NCI-H510A (cell line): Measurements from ENCODE around the gene NOTCH1.

Experiments used
- DNase-seq: peaks from one replicate; lab custom pipeline; 2025; lab: John Stamatoyannopoulos, UW

The NOTCH1 gene

DNA sequence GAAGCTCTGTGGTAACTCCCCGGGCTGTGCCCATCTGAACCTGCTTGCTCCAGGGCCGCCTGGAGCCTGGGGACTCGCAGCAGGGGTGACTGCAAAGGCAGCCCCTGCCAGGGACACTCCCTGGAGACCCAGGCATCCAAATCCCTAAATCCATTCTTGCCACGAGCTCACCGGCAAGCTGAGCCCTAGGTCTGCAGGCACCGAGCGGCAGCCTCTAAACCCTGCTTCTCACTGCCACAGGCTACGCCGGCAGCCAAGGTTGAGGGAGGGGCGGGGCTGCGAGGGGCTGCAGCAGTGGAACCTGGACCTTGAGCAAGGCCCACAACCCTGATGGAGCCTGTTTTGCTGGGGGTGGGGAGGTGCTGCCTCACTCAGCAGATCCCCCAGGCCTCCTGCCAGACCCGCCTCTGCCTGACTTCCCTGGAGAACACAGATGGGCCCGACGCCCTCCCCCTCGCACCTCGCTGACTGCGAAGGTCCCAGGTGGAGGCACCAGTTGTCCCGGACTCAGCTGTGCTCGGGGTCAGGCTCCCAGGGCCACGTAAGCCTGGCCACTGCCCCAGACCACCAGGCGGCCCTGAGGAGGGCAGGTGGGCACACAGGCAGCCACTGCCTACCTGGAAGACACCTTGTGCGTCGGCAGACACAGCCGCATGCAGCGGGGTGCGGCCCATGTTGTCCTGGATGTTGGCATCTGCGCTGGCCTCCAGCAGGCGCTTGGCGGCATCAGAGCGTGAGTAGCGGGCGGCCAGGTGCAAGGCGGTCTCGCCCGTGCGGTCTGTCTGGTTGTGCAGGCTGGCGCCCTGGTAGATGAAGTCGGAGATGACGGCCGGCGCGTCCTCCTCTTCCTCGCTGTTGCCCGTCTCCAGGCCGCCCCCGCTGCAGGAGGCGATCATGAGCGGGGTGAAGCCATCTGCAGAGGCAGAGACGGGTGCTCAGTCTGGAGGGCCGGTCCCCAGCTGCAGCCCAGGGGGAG, 45.6 kb downstream of the NOTCH1 start:
- peak; percentile 38 for DNase-seq

DNA sequence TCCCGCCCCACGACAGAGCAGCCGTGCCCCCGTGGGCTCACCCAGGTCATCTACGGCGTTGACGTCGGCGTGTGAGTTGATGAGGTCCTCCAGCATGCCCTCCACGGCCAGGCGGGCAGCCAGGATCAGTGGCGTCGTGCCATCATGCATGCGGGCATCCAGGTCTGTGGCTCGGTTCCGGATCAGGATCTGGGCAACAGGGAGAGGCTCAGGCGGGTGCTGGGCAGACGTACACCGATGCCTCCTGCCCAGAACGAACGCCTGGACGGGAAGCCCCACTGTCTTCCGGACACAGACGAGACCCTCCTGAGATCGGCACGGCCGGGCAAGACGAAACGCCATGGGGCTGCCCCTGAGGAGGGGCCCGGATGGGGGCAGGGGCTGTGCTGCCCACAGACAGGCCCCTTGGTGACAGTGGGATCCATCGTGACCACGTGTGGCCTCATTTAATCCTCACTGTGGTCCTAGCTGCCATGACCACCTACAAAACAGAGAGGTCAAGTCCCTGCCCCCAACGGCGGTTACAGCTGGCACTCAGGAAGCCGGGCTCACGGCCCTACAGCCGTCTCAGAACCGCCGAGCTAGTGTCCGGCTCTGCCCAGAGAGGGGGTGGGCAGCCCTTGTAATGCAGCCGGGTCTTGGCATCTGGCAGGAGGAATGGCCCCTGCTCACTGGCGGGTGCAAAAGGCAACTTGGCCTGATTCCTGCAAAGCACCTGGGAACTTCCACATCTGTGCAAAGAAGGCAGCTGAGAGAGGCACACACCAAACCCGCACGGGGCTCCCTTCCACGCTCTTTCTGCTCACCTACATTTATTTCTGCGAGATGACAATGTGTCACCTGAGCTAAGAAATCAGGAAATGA, 46.5 kb downstream of the NOTCH1 start:
- DNase-seq = no peak

- no peak for DNase-seq
These were observed 47.7 kb downstream of the NOTCH1 start for GRCh38 chr9:136497916-136498695.

DNA sequence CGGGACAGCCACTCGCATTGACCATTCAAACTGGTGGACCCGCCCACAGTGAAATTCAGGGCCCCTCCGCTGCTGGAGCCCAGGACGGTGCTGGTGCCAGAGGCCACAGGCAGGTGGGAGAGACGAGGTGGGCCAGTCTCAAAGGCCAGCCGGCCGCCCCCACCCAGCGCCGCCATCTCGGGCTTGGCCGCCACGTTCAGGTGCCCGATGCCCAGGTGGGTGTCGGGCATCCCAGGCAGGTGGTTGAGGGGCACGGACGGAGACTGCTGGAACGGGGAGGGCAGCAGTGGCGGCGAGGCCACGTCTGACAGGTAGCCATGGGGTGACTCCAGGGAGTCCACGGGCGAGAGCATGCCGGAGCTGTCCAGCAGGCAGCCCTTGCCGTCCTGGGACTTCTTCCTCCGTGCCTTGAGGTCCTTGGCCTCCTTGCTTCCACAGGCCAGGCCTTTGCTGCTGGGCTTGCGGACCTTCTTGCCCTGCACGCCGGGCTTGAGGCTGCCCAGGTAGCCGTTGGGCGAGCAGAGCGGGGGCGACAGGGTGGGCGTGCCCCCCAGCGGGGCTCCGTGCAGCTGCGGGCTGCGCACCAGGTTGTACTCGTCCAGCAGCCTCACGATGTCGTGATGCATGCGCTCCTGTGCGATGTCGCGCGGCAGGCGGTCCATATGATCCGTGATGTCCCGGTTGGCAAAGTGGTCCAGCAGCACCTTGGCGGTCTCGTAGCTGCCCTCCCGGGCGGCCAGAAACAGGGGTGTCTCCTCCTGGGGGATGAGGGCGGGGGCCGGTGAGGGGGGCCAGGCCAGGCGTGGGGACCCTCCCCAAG, 48.8 kb downstream of the NOTCH1 start:
- no peak for DNase-seq

DNA sequence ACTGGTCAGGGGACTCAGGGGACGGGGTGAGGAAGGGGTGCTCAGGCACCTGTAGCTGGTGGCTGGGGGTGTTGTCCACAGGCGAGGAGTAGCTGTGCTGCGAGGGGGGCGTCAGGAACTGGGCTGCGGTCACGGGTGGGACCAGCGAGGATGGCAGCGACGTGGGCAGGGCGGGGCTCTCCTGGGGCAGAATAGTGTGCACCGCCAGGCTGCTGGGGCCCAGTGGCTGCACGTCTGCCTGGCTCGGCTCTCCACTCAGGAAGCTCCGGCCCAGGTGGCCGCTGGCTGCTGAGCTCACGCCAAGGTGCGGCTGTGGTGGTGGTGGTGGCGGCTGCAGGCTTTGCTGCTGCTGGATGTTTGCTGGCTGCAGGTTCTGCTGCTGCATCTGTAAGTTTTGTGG, 49.7 kb downstream of the NOTCH1 start:
- no peak for DNase-seq

- no peak for DNase-seq
These were observed 50.5 kb downstream of the NOTCH1 start for GRCh38 chr9:136495238-136495800.

DNA sequence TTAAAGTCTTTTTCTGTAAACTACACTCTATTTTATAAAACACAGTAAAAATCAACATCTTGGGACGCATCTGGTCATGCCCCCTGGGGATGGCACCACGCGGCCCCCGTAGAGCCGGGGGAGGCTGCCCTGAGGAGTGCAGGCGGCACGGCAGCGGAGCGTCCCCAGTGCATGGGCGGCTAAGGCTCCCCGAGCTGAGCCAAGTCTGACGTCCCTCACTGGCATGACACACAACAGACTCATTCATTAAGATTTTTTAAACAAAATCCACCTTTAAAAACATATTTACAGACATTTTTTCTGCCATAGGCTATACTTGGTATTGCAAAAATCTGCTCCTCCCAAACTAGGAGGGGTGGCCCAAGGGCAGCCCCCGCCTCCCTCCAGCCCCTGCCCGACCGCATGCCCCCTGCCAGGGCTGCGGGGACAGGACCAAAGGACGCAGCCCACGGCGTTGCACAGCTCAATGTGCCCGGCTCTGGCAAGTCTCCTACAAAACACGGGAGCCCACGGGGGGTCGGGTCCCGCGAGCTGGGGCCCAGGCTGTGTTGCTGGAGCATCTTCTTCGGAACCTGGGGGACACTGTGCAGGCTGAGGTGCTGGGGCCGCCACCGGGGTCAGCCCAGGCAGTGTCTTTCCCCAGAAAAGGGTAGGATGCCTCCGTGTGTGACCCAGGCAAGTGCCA, 51.2 kb downstream of the NOTCH1 start:
- no peak for DNase-seq

- DNase-seq = no peak
These were observed 51.8 kb downstream of the NOTCH1 start for GRCh38 chr9:136494012-136494411.

DNA sequence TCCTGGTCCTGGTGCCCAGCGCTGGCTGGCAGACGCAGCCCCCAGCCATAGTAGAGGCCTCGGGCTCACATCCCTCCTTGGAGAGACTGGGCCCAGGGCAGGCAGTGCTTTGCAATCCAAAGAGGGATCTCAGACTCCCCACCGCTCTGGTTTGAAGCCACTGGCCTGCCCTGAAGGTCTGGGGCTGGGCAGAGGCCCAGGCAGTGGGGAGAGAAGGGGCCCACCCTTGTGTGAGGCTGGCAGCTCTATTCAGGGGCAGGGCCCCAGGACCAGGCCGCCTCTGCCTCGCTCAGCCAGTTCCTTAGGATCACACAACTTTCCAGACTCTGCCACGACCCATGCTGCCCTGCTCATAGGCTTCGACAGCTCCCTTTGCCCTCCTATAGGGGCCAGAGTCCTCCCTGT, 52.3 kb downstream of the NOTCH1 start:
- no peak for DNase-seq

GRCh38 chr9:136492978-136493522, 52.8 kb downstream of the NOTCH1 start:
- DNase-seq = no peak

GRCh38 chr9:136489731-136490130, 56.1 kb downstream of the NOTCH1 start:
- DNase-seq = no peak

- no peak for DNase-seq
These were observed 57.3 kb downstream of the NOTCH1 start for GRCh38 chr9:136488247-136489214.

DNA sequence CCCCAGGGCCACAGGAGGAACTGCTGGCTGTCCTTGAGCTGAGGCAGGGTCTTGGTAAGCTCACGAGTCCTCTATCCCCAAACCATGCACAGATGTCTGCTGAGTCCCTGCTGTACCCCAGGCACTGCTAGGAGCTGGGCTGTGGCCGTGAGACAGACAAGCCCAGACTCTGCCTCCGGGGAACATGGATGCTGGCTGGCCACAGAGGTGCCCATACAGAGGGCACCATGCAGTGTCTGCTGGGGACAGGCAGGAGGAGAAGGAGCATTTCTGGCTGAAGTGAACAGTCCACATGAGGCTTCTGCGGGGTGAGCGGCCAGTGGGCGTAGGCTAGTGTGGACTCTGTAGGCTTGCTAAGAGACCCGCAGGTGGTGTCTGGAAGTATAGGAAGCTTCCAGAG, 58.2 kb downstream of the NOTCH1 start:
- no peak for DNase-seq

DNA sequence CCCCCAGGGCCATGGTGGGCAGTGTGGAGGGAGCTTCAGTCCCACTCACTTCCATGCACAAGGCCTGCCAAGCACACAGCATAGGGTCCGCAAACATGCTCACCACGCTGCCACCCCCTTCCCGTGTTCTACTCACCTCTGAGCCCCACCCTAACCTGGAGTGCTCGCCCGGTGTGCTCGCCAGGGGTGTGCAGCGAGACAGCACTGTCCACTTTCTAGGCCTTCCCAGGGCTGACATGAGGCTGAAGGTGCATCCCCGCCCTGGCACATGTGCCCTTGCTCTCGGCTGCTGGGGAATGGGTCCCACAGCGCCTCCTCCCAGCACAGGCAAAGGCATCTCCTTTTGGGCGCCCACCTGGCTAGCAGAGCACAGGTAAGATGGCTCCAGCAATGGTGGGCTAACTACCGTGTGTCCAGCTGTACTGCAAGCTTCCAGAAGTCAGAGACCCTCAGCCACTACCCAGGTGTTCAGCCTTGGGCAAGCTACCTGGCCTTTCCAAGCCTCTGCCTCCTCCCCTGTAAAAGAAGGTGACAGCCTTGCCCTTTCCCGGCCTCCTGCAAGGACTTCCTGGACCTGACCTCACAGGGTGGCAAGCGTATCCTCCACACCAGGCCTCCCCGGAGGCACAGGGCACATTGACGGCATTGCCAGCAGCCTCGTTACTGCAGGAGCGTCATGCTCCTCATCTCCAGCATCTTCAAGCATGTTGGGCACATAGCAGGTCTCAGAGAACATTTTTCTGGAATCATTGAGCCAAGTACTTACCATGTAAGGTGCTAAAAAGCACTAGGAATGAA, 58.8 kb downstream of the NOTCH1 start:
- DNase-seq = no peak

DNA sequence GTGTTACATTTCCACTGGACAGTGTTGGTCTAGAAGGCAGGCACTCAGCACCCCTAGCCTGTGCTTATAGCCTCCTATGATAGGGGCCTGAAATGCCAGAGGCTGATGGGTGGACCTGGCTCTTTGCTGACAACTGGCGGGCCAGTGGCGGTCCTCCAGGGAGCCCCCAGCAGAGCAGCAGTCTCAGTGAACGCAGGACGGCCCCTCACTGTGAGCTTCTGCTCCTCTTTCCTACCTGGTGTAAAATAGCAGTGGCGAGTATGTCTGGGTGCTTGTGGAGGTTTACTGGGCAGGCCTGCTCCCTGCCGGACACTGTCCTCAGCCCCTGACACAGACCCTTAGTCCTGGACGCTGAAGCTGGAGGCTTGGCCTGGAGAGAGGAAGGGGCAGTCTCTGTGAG, 59.7 kb downstream of the NOTCH1 start:
- DNase-seq = no peak

DNA sequence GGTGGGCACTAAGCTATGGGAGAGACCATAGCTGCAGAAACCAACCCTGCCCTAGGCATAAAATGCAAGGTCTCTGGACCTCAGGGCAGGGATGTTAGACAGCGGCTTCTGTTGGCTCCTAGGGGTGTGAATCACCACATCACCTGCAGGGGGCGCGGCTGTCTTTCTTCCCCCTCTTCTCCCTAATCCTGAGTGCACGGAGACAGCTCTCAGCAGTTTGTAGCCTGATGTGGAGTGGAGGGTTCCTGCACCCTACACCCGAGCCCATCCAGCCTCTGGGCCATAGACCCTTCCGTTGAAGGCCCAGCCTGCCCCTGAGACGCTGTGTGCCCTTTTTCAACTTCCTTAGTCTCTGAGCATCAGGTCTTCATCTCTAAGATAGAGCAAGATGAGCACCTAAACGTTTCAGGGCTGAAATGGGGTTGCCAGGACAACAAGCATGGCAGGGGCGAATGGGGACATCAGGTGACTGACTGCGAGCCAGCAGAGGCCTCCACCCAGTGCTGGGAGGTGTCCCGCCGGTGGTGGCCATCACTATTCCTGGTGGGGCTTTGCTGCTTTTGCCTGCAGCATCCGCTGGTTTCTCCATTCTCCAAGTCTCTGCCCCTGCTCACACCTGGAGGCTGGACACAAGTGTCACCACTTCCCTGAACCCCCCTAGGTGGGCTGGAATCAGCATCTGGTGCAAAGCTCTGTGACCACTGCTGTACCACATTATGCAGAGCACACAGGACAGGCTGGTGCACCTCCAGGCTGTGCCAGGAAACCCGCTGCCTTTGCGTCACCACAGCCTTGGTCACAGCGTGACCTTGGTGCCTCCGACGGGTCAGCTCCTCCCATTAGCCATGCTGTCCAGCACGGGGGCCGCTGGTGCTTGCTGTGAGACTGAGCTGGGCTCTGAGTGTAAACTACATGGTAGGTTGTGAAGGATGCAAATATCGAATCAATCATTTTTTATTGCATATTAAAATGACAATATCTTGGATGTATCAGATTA, 60.5 kb downstream of the NOTCH1 start:
- peak; percentile 31 for DNase-seq
